ENCODE results near the gene IL22RA1.

IL22RA1 gene

GRCh38 chr1:24096009-24096738 is 46.8 kb downstream of the IL22RA1 start:
- no peak for FAIRE-seq

GRCh38 chr1:24095140-24095859 is 47.6 kb downstream of the IL22RA1 start:
- FAIRE-seq, result no peak

GRCh38 chr1:24094554-24094953 is 48.4 kb downstream of the IL22RA1 start:
- no peak for FAIRE-seq

- no peak for FAIRE-seq
Observed at GRCh38 chr1:24093732-24094131, 49.2 kb downstream of the IL22RA1 start.

GRCh38 chr1:24092979-24093378 is 50.0 kb downstream of the IL22RA1 start:
- no peak for FAIRE-seq

GRCh38 chr1:24091971-24092482 is 50.9 kb downstream of the IL22RA1 start:
- no peak for FAIRE-seq

- no peak for FAIRE-seq
Observed at GRCh38 chr1:24090736-24091135, 52.2 kb downstream of the IL22RA1 start.

- no peak for FAIRE-seq
Observed at GRCh38 chr1:24089743-24090555, 53.0 kb downstream of the IL22RA1 start.

- FAIRE-seq, result no peak
Observed at GRCh38 chr1:24089027-24089742, 53.8 kb downstream of the IL22RA1 start.

GRCh38 chr1:24086466-24086865 is 56.5 kb downstream of the IL22RA1 start:
- FAIRE-seq, result no peak

- FAIRE-seq, result no peak
Observed at GRCh38 chr1:24085546-24085945, 57.4 kb downstream of the IL22RA1 start.

- FAIRE-seq, result no peak
Observed at GRCh38 chr1:24085007-24085406, 57.9 kb downstream of the IL22RA1 start.

GRCh38 chr1:24084050-24084449 is 58.9 kb downstream of the IL22RA1 start:
- FAIRE-seq, result no peak

- no peak for FAIRE-seq
Observed at GRCh38 chr1:24082372-24082771, 60.6 kb downstream of the IL22RA1 start.

GRCh38 chr1:24081190-24081589 is 61.8 kb downstream of the IL22RA1 start:
- FAIRE-seq, result no peak

GRCh38 chr1:24080131-24080530 is 62.8 kb downstream of the IL22RA1 start:
- no peak for FAIRE-seq

- FAIRE-seq, result no peak
Observed at GRCh38 chr1:24077278-24077978, 65.5 kb downstream of the IL22RA1 start.

- FAIRE-seq, result no peak
Observed at GRCh38 chr1:24075946-24076345, 67.0 kb downstream of the IL22RA1 start.

- FAIRE-seq, result no peak
Observed at GRCh38 chr1:24075590-24075854, 67.4 kb downstream of the IL22RA1 start.

- no peak for FAIRE-seq
Observed at GRCh38 chr1:24074817-24075589, 67.9 kb downstream of the IL22RA1 start.

- no peak for FAIRE-seq
Observed at GRCh38 chr1:24074196-24074595, 68.7 kb downstream of the IL22RA1 start.
